Stimulated activated CD4-positive, alpha-beta T cell treated with anti-CD3 and anti-CD28 coated beads, Interleukin-4, amount 100 ng/mL, for 1 hour (primary cell): ENCODE data around the gene POU2F1.
"Not testable (repeated sequence)": the region's sequence is repeated elsewhere in the genome, so short reads cannot be mapped to it uniquely, and the experiment has no call there.

Experiments
- DNase-seq: peaks from one replicate; pipeline ENCODE4 v3.0.0-alpha.2; 2020

Gene POU2F1

DNA sequence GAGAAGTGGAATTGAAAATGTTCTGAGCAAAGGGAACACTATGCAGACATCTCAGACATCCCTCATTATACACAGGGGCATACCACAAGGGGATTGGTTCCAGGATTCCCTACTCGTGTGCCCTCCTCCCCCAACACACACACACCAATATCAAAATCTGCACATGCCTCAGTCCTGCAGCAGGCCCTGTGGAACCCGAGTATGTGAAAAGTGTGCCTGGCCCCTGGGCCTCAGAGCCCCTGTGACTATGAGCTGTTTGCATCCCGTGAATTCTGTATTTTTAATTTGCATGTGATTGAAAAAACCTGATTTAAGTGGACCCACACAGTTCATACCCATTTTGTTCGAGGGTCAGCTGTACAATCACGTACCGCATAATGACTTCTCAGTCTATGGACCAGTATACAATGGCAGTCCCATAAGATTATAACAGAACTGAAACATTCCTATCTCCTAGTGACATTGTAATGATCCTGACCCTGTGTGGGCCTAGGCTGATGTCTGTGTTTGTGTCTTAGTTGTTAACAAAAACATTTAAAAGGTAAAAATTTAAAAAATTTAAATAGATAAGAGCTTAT, 11.3 kb downstream of the POU2F1 start:
- DNase-seq = no peak

DNA sequence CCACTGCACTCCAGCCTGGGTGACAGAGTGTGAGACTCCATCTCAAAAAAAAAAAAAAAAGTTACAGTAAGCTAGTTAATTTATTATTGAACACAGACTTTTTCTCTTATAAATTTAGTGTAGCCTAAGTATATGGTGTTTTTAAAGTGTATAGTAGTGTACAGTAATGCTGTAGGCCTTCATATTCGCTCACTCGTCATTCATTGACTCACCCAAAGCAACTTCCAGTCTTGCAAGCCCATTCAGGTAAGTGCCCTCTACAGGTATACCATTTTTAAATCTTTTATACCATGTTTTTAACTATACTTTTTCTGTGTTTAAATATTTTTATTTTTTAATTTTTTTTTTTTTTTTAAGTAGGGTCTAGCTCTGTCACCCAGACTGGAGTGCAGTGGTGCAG, 12.1 kb downstream of the POU2F1 start:
- DNase-seq = no peak

DNA sequence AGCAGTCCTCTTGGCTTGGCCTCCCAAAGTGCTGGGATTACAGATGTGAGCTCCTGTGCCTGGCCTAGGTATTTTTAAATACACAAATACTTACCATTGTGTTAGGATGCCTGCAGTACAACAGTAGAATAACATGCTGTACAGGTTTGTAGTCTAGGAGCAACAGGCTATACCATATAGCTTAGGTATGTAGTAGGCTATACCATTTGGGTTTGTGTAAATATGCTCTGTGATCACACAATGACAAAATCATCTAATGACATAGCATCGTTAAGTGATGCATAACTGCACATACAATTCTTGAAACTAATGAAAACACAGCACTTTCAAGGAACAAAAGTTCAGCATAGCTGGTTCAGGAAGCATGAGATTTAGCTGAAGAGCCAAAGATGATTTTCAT, 12.7 kb downstream of the POU2F1 start:
- no peak for DNase-seq

DNA sequence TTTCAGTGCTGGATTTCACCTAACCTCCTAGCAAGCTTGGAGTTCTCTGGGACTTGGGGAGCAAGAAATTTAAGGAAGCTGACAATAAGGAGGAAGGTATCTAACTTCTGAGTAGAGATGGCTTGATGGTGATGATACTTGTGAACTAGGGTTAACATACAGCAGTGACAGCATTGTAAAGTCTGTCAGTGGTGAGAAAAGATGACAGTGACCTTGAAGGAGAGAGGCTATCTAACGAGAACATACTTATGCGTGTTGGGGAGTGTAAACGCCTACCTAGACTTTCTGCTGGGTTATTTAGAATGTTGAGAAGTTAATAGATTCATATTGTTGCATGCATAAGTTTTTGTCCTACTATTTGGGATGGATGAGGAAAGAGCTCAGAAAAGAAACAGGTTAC, 16.3 kb downstream of the POU2F1 start:
- no peak for DNase-seq

DNA sequence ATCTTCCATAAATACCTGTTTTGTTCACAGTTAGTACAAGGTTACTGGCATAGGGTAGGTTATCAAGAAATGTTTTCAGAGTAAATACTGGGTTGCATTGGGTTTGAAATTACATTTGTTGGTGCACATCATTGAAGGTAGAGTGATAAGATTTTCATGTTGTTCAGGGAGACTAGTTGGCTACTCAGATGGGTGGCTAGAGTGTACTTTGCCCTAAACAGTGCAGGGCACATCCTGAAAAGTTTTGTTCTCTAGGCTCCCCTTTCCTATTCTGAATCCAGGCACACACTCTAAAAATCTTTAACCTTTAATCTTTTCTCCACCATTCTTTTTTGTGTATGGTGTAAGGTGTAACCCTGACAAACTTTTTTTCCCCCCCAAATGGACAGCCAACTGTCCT, 18.0 kb downstream of the POU2F1 start:
- no peak for DNase-seq

DNA sequence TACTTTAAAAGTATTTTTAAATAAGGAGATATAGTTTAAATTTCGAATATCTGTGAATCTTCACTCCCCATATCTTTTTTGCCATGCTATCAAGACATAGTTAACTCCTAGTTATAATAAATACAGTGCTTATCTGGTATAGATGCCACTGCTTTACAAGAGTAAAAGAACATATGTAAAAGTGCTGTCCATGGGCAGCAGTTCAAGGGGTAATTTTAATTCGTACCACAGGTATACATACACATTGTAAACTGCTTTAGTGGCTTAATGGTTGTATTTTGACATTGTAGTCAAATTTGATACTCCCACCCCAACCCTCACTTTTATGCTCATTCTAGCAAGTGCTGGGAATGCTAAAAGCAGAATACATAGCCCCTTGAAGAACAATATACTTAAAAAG, 18.6 kb downstream of the POU2F1 start:
- no peak for DNase-seq

DNA sequence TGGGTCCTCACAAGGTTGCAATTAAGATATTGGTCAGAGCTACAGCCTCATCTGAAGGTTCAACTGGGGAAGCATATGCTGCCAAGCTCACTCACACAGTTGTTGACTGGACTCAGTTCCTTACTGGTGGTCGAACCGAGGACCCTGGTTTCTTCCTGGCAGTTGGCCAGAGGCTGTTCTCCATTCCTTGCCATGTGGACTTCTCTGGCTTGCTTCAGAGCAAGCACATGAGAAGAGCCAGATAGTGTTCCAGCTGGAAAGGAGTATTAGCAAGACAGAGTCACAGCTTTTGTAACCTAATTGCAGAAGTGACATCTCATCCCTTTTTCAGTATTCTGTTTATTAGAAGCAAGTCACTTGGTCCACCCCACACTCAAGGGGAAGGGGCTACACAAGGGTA, 23.6 kb downstream of the POU2F1 start:
- DNase-seq = no peak

DNA sequence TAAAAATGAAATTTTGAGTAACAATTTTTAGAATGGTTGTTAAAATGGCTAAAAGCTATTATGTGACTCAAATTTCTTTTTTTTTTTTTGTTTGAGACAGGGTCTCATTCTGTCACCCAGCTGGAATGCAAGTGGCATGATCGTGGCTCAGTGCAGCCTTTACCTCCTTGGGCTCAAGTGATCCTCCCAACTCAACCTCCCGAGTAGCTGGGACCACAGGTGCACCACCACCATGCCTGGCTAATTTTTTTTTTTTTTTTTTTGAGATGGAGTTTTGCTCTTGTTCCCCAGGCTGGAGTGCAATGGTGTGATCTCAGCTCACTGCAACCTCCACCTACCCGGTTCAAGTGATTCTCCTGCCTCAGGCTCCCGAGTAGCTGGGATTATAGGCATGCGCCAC, 24.5 kb downstream of the POU2F1 start:
- not testable (repeated sequence) for DNase-seq

DNA sequence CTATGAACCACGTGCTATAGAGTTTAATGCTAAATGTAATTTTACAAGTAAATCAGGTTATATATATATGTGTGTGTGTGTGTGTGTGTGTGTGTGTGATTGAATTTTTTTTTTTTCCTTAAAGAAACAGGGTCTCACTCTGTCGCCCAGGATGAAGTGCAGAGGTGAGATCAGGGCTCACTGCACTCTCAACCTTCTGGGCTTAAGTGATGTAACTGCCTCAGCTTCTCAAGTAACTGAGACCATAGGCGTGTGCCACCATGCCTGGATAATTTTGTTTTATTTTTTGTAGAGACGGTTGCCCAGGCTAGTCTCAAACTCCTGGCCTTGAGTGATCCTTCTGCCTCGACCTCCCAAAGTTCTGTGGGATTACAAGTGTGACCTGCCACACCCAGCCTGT, 26.3 kb downstream of the POU2F1 start:
- DNase-seq = no peak

DNA sequence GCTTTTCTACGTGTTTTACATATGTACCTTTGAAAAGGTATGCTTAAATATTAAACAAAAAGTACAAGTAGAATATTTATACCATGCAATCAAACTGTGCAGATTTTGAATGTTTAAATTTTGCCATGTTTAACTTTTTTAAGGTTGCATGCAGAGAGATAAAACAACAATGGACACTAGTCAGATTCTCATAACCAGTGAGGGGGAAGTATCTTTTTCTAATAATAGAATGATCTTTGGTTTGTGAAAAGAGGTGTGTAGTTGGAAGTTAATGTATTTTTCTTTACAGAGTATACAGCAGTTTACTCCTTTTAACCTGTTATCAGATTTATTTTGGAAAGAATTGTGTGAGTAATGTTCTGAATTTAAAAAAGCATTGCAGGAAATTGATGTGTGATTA, 27.1 kb downstream of the POU2F1 start:
- DNase-seq = no peak

DNA sequence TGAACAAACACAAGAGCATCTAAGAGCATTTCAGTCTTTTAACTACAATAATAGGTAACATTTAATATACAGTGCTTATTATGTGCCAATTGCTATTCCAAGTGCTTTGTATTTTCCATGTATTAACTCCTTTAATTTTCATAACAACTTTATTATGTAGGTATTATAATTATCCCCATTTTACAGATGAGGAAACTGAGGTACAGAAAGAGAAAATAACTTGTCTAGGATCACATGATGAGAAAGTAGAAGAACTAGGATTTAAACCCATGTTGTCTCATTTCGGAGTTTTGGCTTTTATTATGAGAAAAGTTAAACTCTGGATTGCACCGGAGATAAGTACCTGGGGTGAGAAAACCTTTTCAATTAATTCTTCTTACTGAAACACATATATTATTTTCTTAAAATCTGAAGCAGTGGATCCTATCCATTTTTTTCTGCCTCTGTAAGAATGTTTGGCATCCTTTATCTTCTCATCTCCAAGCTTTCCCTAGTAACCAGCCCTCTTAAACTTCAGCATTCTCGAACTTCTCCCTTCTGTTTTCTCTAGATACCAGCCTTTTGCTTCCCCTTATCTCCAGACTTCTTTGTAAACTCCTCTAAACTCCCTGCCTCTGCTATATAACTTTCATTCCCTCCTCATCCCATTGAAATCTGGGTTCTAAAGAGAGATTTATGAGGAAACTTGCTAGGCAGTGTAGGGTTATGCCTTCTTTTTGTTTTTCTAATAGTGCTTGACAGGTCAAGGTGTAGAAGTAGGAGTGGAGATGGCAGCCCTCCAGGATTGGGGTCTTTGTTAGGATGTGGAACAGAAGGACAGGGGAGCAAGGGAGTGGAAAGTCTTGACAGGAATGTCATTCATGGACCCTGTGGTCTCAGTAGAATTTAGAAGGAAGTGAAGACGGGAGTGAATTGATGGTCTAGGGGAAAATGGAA, 28.3 kb downstream of the POU2F1 start:
- DNase-seq = no peak

DNA sequence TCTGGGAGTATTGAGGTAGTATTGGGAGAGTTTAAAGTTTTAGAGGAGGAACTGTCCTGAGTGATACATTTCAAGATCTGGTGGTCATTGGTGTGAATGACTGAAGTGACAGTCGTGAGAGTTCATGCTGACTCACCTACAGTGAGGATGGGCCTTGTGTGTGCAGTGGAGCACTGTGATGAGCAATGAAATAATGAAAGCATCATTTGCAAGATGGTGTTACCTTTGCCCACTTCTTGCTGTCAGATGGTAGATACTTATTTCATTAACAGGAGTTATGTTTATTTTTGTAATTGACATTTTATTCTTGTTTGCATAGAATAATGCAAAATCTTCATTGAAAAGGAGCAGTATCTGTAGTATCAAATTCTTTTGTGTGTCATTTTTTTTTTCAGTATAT, 29.0 kb downstream of the POU2F1 start:
- DNase-seq = no peak

DNA sequence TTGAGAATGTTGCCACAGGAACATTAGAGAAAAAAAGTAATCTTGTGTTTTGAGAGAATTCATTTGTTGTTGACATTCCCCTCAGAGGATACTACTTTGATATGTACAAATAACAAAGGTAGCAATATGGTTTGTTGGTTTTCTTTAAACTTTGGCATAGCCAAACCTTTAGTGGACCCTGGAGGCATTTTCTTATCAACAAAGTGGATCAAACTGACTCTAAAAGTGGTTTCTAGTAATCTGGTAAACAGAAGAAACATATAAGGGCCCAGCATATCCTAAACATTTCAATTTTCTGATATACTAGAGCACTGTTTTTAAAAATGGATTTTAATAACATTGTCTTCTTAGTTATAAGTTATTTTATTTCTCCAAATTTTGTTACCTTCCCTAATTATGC, 29.8 kb downstream of the POU2F1 start:
- DNase-seq = no peak

DNA sequence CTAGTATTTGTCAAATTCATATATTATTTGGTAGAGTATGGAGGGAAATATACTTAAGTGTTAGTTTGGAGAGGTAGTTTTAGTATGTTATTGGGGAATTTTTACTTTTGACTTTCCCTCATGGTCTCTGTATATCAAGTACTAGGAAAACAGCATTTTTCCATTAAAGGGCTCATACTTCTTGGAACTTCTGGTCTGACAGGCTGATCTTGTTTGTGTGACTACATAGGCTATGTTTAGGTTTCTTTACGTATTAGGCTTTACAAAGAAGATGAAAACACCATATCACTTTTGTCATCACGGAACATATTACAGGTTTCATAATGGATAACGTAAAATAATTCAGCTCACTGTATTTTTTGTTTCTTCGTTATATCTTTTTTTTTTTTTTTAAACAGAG, 30.8 kb downstream of the POU2F1 start:
- no peak for DNase-seq

DNA sequence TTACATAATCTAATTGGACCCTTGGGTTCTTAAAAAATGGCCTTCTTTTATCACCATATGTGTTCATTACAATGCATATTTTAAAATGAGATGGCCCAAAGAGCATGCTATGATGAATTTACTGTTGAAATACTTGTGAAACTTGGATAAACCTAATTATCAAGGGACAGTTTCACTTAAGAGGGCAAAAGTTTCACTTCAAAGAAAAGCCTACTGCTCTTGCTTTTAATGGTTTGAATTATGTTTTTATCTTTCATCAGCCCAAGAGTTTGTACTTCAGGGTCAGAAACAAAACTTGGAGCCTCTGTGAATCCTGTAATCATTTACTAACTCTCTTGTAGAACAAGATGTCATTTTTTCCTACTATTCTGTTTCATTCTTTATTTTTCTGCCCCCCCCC, 32.3 kb downstream of the POU2F1 start:
- no peak for DNase-seq

DNA sequence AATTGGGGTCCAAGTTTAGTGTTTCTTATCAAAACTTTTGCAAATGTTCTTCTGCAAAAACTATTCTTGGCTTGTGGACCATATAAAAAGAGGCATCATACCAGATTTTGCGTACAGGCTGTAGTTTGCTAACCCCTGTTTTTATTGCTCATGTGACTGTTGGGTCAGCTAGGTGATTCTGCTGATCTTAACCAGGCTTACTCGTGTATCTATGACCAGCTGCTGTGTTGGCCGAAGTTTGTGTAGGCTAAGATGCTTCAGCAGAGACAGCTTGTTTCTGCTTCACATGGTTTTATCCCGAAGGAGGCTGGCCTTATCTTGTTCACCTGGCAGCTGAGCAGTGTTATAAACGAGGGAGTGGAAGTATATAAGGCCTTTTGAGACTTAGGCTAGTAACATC, 38.2 kb downstream of the POU2F1 start:
- DNase-seq = no peak

DNA sequence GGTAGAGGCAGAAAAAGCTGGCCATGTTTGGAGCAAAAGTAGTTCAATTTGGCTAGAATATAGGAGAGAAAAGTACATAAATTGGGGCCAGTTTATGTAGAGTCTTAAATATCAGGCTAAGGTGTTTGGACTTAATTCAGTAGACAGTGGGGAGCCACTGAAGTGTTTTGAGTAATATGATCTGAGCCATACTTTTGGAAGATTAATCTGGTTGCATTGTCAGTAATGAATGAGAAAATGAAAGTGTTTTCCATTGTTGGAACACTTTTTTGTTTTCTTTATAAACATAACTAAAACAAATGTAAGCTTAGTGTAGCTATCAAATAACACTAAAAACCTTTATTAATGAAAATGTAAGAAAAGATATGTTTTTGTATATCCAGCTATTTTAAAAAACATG, 42.1 kb downstream of the POU2F1 start:
- DNase-seq = no peak

DNA sequence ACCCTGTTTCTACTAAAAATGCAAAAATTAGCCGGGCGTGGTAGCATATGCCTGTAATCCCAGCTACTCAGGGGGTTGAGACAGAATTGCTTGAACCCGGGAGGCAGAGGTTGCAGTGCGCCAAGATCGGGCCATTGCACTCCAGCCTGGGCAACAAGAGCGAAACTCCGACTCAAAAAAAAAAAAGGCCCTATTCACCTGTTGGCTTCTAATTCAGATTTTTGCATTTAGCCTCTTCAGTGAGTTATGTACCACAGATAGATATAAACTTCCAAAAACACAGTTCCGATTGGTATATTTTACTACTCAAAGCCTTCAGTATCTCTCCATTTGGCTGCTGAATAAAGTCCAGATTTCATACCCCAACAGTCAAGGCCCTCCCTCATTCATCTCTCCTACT, 42.7 kb downstream of the POU2F1 start:
- no peak for DNase-seq

DNA sequence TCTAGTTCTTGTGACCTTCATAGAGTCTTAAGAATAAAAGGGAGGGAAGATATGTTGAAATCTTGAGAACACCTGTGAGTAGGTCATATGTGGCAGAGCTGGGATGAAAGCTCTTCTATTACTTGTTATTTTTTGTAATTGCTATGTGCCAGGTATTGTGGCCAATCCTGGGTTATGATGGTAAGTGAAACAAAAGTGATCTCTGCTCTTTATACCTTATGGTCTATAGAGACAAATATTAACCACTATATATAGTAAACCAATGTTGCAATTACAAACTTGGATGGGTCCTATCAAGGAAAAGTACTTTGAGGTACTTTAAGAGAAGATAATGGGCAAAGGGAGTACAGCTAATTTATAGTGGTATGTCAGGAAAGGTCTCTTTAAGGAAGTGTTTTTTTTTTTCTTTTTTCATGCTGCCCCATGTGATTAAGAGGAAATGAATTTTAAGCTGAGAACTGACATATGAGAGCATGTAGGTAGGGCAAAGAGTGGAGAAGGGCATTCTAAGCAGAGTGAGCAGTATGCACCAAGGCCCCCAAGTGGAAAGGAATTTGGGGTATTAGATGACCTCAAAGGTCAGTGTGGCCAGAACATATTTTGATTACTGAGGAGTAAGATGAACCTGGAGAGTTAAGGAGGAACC, 43.3 kb downstream of the POU2F1 start:
- DNase-seq = no peak

DNA sequence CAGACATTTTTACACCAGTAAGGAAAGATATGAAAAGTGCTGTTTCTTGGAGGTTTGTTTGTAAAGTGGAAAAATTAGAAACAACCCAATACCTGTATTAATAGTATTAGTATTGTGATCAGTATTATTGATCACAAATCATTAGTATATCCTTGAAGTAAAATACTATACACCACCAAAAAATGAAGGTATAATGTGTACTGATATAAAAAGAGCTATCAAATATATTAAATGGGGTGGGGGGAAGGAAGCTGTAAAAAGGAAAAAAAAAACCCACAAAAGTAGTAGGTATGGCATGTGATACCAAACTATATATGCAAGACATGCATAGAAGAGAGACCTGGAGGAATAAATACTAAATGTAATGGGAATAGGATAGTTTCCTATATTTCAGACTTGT, 46.3 kb downstream of the POU2F1 start:
- no peak for DNase-seq

DNA sequence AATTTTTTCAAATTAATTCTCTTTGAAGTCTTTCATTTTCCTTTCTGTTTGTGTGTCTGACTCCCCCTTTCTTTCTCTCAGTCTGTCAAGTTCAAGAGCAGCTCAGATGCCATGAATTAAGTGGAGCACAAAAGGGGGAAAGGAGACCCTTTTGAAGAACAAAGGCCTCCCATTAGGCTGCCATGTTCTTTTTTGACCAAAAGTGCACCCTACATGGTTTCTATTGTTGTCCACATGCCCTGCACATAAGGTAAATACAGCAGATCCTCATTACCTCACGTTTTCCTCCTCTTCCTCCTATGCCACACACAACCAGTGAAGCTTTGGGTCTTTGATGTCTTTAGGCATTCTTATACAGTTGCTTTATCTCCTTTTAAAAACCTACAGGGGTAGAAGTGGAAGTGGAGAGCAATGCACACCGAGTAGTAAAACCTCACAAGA, 47.7 kb downstream of the POU2F1 start:
- no peak for DNase-seq

DNA sequence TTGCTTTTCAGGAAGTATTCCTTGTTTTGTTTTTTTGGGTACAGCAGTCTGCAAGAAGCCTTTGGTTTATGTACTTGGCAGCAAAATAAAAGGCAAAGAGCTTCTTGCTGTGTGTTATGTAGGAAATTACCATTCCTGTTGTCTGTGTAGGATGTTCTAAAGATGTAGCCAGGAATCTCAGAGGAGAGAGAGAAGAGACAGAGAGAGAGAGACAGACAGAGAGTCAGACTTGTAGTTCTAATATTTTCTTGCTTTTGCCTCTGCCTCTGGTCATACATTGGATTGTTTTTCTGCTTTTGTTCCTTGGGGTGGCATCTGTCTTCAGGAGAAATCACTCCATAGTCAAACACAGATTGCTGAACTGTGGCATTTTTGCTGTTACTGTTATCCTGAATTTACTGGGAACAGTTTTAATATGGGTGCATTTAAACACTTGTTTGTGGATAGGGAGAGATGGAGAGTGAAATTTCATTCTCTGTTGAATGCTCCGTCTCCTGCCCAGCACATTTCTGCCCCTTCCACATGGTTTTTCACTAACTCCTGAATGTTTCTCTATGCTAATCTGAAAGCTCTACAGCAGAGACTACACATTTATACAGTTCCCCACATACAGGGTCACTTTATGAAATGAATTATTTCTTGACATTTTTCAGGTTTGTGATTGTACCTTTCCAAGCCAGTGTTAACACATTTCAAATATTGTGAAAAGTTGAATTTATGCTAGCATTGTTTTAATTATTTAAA, 49.8 kb downstream of the POU2F1 start:
- DNase-seq = no peak

DNA sequence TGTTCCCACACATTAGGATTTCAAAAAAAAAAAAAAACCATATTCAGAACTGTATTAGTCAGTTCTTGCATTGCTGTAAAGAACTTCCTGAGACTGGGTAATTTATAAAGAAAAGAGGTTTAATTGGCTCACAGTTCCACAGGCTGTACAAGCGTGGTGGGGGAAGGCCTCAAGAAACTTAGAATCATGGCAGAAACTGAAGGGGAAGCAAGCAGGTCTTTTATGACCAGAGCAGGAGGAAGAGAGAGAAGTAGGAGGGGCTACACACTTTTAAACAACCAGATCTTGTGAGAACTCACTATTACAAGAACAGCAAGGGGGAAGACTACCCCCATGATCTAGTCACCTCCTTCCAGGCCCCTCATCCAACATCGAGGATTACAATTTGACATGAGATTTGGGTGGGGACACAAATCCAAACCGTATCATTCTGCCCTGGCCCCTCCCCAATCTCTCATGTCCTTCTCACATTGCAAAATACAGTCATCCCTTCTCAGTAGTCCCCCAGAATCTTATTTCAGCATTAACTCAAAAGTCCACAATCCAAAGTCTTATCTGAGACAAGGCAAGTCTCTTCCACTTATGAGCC, 51.8 kb downstream of the POU2F1 start:
- DNase-seq = no peak
